GM21447 (cell line): ENCODE results near the gene USP6NL.
A peak's percentile ranks its signal among the peaks of the same experiment; 100 is the strongest.

Experiments used
- ATAC-seq: cut with Tn5 transposase; IDR thresholded peaks from one replicate; pipeline ENCODE4 v1.9.1; 2021; ENCODE audit not compliant: unreplicated experiment

The USP6NL gene

DNA sequence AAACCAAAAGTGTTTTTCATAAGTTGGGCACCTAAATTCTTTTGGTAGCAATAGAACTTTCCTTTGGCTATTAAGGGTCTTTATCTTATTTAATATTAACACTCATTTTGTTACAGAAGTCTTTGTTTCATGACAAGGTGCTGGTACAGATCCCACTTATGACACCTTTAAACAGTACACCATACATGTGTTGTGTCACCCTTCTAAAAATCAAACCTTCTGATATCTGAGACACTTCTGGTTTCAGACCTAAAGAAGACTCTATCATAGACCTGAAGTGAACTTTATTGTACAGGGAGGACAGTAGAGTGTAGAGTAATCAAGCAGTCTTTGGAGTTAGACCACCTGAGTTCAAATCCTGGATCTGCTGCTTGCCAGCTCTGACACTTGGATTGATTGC is 5.8 kb upstream of the USP6NL start:
- ATAC-seq: no peak

DNA sequence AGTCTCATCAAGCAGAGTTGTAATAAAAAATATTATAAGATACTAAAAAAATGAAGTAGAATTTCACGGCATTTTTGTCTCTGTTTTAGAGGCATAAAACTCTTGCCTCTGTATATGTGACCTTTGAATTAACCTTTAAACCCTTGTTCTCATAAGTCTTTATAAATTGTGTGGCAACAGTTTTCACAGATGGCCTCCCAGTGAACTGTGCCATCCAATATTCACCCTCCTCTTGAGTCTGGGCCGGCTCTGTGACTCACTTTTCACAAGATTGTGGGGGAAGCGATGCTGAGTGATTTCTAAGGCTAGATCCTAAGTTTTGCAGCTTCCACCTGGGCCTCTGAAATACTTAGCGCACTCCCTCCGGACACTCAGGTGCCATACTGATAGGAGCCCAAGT is 4.6 kb upstream of the USP6NL start:
- no peak for ATAC-seq

DNA sequence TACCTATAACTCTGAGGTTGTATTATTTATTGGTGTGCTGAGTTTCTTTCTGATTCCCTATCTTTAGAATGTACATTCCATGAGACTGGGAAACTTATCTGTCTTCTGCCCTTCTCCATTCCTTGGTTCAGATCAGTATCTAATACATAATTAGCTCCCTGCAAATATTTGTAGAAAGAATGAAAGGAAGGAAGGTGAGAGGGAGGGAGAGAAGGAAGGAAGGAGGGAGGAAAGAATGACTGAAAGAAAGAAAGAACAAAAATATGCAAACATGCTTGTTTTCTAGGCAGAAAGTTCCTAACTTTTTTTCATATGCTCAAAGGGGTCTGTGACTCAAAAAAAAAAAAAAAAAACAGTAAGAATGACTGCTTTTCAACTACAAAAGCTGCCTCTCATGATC is 3.9 kb upstream of the USP6NL start:
- no peak for ATAC-seq

DNA sequence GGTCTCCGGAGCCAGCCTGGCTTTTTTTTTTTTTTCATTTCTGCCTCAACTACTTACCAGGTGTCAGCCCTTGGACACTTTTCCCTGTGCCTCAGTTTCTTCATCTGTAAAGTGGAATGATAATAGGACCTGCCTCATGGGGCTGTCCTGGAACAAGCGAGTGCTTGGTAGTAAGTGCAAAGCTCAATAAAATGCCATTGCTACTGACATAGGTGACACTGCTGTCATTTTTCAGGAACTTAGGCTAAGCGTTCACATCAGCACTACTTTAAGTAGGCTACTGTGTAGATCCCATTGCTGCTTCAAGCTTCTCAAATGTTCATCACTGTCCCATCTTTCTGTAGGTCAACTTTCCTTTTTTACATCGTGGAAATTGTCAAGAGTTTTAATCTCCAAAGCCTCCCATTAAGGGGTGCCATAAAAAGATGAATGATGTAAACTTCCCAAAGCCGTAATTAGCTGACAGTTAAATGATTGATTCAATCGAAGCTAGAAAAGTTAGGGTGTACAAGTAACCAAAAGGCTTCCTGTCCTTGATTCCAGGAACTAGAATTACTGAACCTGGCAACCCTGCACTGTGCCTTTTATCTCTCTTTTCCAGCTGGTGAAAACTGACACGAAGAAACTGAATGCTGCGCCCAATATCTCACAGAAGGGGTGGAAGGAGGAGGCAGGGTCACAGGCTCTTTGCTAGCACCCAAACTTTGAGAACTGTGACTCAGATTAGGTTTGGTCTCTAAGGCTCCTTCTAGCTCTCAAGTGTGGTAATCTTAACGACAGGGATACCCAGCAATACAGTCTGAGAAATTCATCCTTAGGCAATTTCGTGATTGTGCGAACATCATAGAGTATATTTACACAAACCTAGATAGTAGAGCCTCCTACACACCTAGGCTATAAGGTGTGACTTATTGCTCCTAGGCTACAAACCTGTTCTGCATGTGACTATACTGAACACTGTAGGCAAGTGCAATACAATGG is 861 bp upstream of the USP6NL start:
- ATAC-seq: no peak

DNA sequence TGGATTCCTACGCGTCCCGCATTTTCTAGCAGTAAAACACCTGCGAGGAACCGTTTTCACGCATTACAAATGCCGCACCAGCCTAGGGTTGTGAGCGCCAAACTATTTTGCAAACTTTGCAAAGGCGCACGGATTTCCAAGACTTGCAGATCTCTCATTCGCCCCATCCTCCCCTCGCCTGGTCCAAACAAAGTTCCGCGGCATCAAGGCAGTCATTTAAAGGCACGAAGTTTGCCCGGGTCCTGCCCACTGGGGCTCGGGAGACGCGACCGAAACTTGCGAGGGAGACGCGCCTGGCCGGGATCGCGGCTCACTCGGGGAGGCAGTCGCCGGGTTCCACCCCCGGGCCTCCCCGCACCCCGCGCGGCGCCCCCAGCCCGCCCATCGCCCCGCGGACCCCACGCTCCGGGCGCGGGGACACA is 613 bp downstream of the USP6NL start:
- no peak for ATAC-seq

DNA sequence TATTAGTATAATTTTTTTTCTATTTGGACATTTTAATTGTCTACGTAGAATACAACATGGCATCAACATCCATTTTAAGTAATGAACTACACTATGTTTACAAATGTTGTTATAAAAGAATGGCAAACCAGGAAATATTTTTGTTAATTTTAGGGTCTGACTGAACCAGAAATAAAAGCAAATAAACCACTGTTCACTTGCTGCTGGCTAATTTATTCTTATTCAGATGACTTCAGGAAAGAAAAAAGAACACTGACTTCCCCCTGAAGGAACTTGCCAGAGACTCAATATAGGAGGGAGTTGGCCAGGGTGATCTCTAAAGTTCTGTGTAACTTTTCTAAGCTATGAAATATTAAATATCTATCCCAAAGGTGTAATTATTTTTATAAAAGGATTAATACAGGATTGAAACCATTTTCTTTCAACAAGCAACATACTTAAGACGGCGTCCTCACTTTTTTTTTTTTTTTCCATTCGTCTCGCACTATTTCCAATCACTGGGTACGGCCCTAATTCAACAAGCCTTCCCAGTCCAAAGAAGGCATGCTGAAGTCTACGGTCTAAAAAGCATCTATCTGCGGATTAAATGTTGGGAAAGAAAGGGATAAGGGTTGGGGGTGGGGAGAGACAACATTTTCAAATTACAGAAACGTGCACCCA is 1.2 kb downstream of the USP6NL start:
- no peak for ATAC-seq

DNA sequence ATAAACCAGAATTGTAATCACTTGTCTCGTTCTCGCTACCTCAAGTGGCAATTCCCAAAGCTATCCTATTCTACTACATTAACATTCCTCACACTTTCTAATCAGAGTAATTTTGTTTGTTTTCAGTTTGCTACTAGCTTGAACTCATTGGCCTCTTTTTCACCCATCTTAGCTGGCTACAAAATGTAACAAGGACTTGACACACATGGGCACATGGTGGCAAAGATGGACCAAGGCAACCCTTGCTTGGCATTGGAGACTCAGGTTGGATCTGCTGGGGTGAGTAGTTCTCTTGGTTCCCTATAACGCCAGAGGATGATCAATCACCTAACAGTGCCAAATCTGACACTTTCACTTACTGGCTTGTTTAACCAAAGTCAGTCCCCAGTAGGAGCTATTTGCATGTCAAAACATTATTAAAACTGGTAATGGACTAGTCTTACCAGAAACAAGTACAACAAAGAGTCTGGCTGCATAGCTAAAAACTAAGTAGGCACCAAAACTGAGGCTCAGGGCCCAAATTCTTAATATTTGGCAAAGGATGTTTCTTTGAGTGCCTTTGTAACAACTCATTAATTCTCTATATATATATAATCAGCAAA is 1.9 kb downstream of the USP6NL start:
- ATAC-seq: peak; percentile 29

DNA sequence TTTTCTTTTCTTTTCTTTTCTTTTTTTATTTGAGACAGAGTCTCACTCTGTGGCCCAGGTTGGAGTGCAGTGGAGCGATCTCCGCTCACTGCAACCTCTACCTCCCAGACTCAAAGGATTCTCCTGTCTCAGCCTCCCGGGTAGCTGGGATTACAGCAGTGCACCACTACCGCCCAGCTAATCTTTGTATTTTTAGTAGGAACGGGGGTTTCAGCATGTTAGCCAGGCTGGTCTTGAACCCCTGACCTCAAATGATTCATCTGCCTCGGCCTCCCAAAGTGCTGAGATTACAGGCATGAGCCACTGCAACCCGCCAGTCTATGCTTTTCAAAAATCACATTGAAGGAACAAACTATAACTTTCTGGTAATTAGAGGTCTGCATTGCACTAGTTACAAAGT is 2.4 kb downstream of the USP6NL start:
- no peak for ATAC-seq

DNA sequence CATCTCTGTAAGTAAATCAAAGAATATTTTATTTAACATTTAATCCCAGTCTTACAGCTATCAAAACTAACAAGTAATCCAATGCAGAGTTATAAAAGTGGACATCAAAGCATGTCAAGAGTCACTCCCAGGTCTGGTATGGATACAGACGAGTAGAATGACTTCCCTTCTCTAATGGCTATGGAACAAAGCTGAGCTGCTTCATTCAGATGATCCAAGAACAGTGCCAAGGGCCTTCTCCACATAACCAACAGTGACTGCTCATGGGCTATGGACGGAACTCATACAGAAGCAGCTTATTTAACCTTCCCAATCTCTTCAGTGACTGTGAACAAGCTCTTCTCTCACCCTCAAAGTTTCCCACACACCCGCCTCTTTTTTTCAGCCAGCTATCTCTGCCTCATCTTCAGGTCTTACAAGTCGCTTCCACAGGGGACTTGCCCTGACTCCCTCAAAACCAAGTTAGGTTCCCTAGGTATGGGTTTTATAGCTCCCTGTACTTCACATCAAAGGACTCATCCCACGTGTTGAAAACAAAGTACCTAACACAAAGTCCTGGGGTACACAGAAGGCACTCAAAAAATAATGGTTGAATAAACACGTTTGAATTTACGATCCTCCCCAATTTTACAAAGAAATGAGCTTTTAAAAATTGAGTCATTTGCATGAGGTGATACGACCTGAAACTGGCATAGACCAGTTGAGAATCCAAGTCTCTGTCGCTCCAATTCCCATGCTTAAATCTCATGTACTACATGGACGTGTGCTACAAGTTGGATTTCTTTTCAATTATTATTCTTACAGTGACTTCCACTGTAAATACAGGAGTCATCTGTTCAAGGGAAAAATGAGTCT is 3.1 kb downstream of the USP6NL start:
- no peak for ATAC-seq

DNA sequence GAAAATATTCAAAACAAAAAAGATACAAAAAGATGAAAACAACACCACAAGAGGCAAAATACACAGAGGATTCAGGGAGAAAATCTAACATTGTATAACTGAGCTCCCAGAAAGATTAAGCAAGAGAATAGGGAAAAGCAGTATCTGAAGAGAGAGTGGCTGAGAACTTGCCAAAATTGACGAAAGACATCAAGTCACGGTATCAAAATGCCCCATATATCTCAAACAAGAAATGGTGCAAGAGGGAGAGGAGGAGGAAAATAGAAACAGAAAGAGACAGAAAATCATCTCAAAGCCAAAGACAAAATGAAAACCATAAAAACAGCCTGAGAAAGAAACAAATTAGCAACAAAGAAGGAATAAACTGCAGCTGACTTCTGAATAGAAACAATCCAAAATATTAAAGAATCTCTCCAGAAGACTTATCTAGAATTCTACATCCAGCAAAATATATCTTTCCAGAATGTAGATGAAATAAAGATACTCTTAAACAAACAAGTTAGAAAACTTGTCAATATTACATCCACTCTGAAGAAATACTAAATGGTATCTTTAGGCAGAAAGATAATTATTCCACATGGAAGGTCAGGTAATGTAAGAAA is 5.5 kb downstream of the USP6NL start:
- no peak for ATAC-seq

DNA sequence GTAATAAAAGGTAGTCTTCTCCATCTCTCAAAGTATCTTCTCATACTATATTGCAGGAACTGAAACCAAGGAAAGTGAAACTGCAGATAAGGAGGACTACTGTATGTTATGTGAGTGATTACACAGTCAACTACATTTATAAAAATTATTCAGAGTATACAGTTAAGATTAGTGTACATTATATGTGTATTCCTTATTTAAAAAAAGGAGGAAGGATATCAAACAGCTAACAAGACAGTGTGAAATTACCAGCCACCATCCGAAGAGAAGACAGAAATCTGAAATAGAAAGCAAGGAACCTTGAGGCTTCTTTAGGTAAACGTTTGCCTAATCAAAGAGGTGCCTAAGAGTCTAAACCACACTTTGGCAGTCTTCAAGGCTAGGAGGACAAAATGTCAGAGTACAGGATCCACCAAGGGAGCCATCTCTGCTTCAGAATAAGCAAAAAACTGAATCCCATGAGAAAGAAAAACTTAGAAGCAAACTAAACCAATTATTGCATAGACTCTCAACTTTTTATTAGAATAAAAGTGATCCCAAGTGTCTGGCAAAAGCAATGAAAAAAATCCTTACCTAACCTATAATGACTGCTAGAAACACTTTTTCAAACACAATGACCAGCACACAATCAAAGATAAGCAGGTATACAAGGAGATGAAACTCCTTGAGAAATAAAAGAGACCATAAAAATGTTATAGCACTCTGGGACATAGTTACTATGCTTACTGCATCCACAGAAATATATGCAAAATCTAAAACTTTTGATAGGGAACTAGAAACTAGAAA is 6.4 kb downstream of the USP6NL start:
- peak; percentile 29 for ATAC-seq

DNA sequence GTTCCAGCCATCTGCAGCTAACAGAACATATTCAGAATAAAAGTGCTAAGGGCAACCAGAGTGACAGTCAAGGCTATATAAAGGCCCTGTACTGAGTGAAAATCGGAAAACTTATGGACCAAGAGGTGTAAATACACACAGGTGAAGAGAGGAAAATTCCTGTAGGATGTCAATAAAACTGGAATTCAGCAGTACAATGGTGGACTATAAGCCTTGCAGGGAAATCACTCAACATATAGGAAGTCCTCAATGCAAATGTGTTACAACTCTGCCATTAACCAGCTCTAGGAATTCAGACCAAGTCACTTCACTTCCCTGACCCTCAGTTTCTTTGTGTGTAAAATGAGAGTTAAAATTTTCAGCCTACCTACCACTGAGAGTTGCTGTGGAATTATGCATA is 7.7 kb downstream of the USP6NL start:
- ATAC-seq: no peak

DNA sequence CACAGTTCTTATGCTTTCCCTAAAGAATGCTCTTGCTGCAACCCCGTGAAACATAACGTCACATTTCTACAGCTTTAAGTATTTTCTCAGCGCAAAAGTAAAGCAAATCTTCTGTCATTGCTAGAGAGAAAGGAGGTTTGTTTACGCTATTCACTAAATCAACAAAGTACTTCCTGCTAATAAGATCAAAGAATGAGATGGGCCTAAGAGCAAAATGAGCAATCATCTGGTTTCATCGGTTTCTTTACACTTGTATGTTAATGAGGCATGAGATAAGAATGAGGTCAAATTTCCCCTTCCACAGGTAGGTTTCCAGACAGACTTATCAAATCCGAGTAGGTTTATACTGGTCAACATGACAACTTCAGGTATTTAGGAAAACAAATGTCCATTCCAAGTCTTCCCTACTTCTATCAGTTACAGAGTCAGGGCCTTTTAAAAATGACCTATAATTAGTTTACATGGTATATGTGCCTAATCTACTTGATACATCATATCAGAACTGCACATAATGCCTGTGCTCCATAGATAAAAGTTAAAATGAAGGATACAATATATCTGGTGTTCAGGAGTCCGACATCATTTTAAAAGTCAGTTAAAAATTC is 8.4 kb downstream of the USP6NL start:
- peak; percentile 38 for ATAC-seq

DNA sequence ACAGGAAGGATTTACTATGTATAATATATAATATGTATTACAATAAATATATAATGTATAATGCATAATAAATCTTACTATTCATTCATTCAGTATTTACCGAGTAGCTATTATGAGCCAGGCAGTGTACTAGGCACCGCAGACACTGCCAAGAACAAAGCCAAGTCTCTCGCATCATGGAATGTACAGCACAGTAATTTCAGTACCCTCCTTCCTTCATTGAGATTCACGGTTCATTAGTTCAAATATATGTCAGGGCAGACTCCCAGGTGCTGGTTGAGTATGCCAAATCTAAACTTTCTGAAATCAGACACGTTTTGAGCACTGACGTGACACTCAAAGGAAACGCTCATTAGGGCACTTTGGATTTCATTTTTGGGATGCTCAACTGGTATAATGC is 9.1 kb downstream of the USP6NL start:
- ATAC-seq: no peak

DNA sequence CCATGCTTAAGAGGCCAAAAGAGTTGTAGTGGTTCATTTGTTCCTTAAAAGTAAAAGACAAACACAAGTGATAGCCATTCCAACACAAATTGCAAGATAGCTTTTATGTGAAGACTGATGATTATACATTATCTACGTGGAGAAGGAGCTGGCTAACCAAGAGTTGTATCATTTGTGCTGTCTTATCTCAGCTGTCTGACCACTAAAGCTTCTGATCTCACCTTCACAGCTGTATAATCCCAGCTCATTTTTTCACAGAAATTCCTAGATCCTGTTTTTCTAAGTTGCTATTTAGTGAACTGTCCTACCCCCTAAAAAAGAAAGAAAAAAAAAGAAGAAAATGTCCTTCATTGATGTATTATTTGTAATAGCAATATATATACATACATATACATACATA is 9.8 kb downstream of the USP6NL start:
- ATAC-seq: no peak

DNA sequence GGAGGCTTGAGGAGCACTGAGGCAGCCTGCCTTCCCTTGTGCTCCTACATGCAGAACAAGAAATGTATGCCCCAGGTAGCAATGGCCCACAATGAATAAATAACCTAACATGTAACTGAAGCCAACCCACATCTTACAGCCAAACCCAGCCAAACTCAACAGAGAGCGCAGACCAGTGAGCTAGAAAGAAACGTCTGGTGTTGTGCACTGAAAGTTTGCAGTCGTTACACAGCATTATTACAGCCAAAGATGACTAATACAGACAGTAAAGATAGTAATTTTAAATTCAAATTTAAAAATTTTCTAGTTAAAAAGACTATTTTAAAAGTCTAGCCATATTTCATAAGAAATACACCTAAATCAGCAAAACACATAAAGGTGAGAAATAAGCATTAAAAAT is 11.2 kb downstream of the USP6NL start:
- ATAC-seq: no peak

DNA sequence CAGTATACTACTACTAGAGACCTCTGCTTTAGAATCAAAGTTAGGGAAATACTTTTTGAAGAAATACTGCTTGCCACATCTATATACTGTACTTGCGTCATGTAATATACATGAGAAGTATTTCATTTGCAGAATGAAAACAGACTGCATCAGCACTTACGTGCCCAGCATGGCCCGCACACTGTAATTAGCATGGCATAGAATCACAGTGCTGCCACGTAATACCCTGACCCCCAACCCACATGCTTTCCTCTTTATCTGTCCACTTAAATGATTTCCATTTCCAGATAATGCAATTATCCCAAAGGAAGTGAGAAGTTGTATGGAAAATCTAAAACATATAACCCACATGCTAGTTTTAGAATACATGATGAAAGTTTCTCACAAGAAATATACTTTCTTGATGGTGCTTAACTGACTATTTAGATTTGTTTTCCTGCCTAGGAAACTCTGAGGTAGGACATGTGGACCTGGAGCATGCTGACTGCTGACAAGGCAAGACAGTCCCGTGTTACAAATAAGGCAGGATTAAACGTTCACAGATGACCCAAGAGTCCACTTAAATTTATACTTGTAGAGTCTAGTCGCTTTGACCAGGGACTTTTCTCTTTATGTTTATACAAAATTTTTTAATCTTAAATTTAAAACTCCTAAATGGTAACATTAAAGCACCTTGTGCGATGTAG is 12.6 kb downstream of the USP6NL start:
- no peak for ATAC-seq

DNA sequence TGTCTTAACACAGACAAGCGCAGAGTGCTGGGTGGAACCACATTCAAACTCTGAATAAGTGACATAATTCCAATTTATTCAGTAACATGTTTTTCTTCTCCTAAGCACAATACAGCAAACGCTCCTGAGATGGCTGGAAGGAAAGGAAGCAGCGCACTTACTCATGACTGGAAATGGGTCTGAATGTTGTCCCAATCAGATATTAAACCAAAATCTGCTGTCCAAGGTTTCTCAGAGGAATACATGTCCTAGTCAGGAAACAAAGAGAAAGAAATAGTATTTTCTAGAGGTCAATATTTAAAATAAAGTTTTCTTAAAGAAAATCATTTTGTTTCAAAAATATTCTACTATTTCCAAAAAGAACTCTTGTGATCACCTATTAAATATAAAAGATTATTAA is 14.0 kb downstream of the USP6NL start:
- ATAC-seq: no peak

DNA sequence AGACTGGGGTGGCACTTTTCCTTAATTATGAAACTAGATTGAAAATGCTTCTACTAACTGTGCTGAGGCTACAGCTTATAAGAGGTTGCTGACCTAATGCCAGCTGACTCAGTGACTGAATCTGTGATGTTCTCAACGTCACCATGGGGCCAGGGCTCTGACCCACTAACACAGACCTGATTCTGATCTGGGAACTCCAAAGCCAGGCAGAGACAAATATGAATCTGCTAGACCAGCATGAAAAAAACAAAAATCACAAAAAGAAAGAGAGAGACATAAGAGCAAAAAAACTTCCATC is 16.1 kb downstream of the USP6NL start:
- ATAC-seq: no peak
